GM13977 (cell line): ENCODE results near the gene FBXL5.

Source experiments
- DNase-seq: peaks from one replicate; pipeline ENCODE4 v3.0.0; 2012; ENCODE audit warnings: low spot score
- CTCF ChIP-seq: IDR thresholded peaks from 2 replicates; pipeline ENCODE4 v1.5.1; 2012; ENCODE audit warnings: mild to moderate bottlenecking, control low read depth; ENCODE audit not compliant: insufficient read depth; ENCODE audit errors: extremely low read depth, missing control alignments
- in situ Hi-C: fragments of 300-500 bp; cut with MboI; formaldehyde crosslinking; loops from one replicate; pipeline ENCODE4 v1.12.0; 2022; ENCODE audit warnings: low sequenced_read_pairs, low pct_unique_long_range_greater_than_20kb, mixed read lengths, inconsistent platforms; ENCODE audit not compliant: unreplicated experiment

The FBXL5 gene

DNA sequence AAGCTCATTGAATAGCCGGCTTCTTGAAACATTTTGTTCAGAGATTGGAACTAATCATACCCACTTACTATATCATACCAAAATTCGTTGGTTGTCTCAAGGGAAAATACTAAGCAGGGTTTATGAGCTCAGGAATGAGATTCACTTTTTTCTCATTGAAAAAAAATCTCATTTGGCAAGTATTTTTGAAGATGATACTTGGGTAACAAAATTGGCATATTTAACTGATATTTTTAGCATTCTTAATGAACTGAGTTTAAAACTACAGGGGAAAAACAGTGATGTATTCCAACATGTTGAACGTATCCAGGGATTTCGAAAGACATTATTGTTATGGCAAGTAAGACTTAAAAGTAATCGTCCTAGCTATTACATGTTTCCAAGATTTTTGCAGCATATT, 32.9 kb upstream of the FBXL5 start:
- DNase-seq, result no peak
- in situ Hi-C loops, result no loop called here
- TF ChIP-seq CTCF, result no peak

DNA sequence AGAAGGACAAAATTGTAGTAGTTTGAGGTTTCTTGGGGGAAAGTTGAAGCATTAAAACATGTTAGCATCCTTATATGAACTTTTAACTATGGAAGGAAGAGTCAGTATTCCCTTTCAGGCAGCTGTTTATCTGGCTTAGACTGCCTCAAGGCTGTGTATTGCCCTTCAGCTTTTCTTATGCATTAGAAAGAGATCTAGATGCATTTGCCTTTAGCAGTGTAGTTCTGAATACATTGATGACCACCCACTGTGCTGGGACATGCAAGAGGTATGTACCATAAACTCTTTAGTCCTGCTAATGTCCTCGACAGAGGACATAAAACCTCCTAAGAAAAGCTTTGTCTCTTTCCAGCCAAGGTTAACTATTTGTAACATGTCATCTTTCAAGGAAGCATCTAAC, 29.3 kb upstream of the FBXL5 start:
- in situ Hi-C loops, result no loop called here
- DNase-seq, result no peak
- TF ChIP-seq CTCF, result no peak

GRCh38 chr4:15683143-15683495, 28.0 kb upstream of the FBXL5 start:
- no peak for TF ChIP-seq CTCF
- DNase-seq, result no peak
- in situ Hi-C loops, result no loop called here

DNA sequence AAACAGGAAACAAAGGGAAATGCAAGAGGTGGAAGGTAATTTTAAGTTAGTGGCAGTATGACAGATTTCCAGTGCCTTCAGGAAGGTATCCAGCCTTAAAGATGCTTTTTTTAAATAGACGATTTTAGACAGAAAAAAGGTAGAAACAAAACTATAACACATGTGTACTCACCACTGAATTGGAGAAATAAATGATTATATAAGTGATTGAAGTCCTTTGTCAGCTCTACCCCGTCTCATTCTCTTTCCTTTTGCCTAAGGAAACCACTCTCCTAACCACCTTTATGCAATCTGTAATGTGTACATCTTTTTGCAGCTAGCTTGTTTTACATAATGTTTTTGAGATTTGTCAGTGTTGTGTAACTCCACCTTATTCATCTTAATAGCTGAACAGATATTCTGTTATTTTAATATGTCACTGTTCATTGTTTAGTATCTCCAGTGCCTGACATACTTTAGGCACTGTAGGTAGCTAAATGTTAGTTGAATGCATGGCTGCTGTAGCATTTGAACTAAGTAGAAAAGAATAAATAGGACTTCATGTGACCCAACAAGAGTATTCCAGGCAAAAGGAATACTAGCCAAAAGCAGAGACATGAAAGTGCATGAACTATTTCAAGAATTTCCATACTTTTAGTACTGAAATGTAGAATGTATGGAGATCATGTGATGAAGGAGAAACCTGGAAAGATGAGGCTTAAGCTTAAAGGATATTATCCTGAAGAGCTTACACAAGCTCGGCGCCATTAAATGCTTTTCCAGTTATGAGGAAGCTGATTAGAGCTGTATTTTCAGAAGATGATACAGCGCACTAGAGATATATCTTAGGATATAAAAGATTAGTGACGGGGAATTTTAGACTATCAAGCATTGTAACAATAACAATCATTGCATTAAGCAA, 27.3 kb upstream of the FBXL5 start:
- TF ChIP-seq CTCF, result no peak
- in situ Hi-C loops, result no loop called here
- DNase-seq, result no peak

GRCh38 chr4:15681372-15682241, 26.4 kb upstream of the FBXL5 start, which contains the start of gene FAM200B:
TSS of gene FAM200B (plus strand) at chr4:15681827. CDS start at chr4:15686978, 5,151 bp downstream.
- TF ChIP-seq CTCF, result no peak
- in situ Hi-C loops, result no loop called here
- DNase-seq, result peak; percentile 97

DNA sequence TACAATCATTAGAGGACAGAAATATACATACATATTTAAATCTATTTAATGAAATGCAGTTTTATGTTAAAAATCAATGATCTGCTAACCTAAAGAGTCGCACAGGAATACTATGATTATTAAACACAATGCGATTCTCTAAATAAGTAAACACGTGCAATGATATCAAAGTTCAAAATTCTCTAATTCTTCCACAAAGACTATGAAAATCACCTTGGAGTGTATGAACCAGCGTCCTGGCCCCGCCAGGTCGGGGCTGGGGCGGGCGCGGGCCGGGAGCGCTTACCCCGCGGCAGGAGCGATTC, 25.9 kb upstream of the FBXL5 start:
- in situ Hi-C loops, result no loop called here
- no peak for DNase-seq
- no peak for TF ChIP-seq CTCF
